Stimulated activated effector memory CD8-positive, alpha-beta T cell treated with anti-CD3 and anti-CD28 coated beads, Interleukin-12 subunit alpha, Interleukin-12 subunit beta, amount 100 ng/mL, for 72 hours (primary cell): Measurements from ENCODE around the gene MACROD2.

Experiments used
- ATAC-seq: fragments of 150-1000 bp; cut with Tn5 transposase; 2 replicates; pipeline ENCODE4 v1.10.0; 2021
- DNase-seq, 2 donors: peaks; one replicate each; pipeline ENCODE4 v3.0.0; 2021 to 2022; ENCODE audit warnings: low spot score in 2 of 2
- H3K27ac Mint-ChIP-seq: one replicate; pipeline ENCODE4 v1.8.0; 2022; ENCODE audit warnings: mild to moderate bottlenecking, mixed read lengths
- H3K36me3 Mint-ChIP-seq: one replicate; pipeline ENCODE4 v1.8.0; 2022; ENCODE audit warnings: mild to moderate bottlenecking, mixed read lengths
- H3K4me1 Mint-ChIP-seq: one replicate; pipeline ENCODE4 v1.8.0; 2022; ENCODE audit warnings: mixed read lengths
- H3K4me3 Mint-ChIP-seq: one replicate; pipeline ENCODE4 v1.8.0; 2022; ENCODE audit warnings: mild to moderate bottlenecking, mixed read lengths
- H3K9me3 Mint-ChIP-seq: one replicate; pipeline ENCODE4 v1.8.0; 2022; ENCODE audit warnings: mixed read lengths

The MACROD2 gene

DNA sequence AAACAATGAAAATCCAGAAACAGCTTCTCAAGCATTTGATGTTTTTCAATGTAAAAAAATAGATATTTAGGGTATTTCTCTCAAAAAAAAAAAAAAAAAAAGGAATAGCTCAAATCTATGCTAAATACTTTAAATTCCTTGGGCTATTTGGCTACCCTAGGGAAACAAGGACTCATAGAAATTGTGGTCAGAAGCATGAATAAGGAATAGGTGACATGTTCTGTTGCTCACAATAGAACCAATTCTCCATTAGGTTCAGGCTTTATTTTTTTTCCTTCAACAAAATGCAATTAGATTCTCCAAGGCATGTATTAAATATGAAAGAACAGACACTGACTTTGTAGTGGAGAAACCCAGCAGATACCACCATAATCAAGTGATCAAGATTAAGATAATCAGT is 1246.4 kb downstream of the MACROD2 start:
- peaks cover 7% of the 10 kb centered on the region for H3K9me3 Mint-ChIP-seq
- no peaks in the 10 kb centered on the region for H3K4me1 Mint-ChIP-seq
- no peaks in the 10 kb centered on the region for H3K36me3 Mint-ChIP-seq
- ATAC-seq (no peak), DNase-seq (no peak)
- no peak overlapping the region for H3K4me3 Mint-ChIP-seq
- H3K27ac Mint-ChIP-seq, result no peak overlapping the region

DNA sequence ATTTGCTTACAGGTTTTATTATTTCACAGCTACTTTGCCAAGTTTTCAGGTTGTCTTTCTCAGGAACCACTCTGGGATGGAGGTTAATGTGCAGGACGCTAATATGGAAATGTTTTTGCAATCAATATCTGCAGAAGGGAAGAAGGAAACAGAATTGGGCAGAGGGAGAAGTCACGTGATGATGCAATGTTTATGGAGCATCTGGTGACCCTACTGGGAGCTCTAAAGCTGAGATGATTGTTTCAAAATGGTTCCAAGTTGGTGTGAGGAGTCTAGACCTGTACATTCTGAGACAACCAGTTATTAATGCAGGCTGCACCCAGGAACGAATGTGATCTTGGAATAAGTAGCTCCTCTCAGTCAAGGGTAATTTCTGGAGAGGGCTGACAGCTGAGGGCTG is 1247.5 kb downstream of the MACROD2 start:
- DNase-seq (no peak), ATAC-seq (no peak)
- peaks cover 4% of the 10 kb centered on the region for H3K9me3 Mint-ChIP-seq
- H3K4me3 Mint-ChIP-seq, result no peak overlapping the region
- H3K27ac Mint-ChIP-seq, result no peak overlapping the region
- no peaks in the 10 kb centered on the region for H3K4me1 Mint-ChIP-seq
- no peaks in the 10 kb centered on the region for H3K36me3 Mint-ChIP-seq

DNA sequence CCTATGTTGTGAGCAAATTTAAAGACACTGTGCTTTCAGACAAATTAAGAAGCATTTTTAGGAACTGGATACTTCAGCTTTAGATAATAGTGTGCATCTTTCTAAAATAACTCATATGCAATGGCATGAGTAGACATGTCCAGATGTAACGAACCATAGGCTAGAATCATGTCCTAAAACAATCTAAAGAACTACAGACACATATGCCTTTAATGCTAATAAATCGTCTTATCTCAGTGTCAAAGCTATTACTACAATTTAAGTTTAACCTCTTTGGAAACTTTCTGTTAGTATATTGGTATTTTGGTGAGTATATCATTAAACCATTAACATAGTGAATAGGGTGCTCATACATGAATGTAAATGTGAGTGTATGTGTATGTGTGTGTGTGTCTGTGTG is 1250.6 kb downstream of the MACROD2 start:
- no peak overlapping the region for H3K27ac Mint-ChIP-seq
- no peak overlapping the region for H3K4me3 Mint-ChIP-seq
- no peaks in the 10 kb centered on the region for H3K36me3 Mint-ChIP-seq
- DNase-seq (no peak), ATAC-seq (no peak)
- no peaks in the 10 kb centered on the region for H3K4me1 Mint-ChIP-seq
- peaks cover 6% of the 10 kb centered on the region for H3K9me3 Mint-ChIP-seq

DNA sequence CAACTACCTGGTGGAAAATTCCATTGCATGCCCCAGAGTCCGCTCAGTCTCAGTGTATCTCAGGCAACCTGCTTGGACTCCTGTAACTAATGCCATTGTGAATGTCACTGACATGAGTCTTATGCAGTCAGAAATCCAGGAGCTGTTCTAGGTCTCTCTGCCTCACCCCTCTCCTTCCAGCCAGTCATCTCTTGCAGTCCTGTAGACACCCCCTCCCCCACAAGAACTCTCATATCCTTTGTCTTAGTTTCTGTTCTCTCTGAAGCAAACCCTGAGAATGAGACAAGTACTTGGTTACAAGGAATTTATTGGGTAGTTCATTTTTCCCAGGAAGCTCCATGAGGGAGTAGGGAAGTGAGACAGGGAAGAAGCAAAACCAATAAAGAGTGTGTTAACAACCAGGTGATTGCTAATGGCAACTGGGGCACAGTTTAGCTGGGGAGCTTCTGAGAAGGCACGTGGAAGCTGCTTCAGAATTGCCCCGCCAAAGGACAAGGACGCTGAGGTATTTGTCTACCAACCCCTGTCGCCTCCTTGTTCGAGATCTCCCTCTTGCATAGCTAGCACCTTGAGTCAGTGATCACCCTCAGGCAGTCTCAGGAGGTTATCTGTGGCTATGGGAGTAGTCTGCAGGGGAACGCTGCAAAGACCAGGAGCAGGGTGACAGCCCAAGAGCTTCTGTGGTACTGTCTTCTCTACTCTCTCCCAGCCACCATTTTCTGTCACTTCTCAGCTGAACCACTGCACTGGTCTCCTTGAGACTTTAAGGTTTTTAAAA is 1253.5 kb downstream of the MACROD2 start:
- no peaks in the 10 kb centered on the region for H3K4me1 Mint-ChIP-seq
- no peak overlapping the region for H3K27ac Mint-ChIP-seq
- no peaks in the 10 kb centered on the region for H3K36me3 Mint-ChIP-seq
- no peak for DNase-seq
- peaks cover 6% of the 10 kb centered on the region for H3K9me3 Mint-ChIP-seq
- H3K4me3 Mint-ChIP-seq, result no peak overlapping the region
- no peak for ATAC-seq

DNA sequence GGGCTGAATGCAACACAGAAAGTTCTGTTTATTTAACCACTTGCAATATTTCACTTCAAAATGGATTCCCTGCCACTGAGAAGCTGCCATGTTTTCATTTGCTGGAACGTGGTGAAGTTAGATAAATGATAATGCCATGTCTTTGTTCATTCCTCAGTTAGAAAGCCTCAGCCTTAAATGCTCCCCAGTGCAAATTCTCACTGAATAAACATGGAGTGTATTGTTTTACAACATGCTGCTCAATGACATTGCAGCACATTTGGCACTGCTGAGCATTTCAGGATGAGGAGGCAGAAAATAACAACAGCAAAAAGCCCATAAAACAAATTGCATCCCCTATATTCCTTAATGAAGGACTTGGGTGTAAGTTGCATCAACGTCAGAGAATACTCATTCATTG is 1255.9 kb downstream of the MACROD2 start:
- H3K4me1 Mint-ChIP-seq, result no peaks in the 10 kb centered on the region
- H3K27ac Mint-ChIP-seq, result no peak overlapping the region
- peaks cover 6% of the 10 kb centered on the region for H3K9me3 Mint-ChIP-seq
- no peak for ATAC-seq
- no peak overlapping the region for H3K4me3 Mint-ChIP-seq
- H3K36me3 Mint-ChIP-seq, result no peaks in the 10 kb centered on the region
- DNase-seq, result no peak

DNA sequence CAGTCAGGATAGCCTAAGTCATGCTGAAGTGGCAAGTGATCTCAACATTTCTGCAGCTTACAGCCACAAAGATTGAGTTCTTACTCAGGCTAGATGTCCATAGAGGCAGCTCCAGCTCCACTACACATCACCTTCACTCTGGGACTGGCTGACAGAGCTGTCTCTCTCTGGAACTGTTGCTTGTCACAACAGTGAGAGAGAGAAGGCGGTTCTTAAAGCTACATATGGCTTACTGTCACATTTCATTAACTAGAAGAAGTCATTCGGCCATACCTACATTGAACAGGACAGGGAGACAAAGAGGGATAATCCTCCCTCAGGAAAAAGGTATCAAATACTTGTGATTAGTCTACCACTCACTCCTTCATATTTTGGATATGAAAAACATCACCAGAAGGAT is 1257.0 kb downstream of the MACROD2 start:
- peaks cover 6% of the 10 kb centered on the region for H3K9me3 Mint-ChIP-seq
- DNase-seq, result no peak
- H3K36me3 Mint-ChIP-seq, result no peaks in the 10 kb centered on the region
- ATAC-seq, result no peak
- H3K27ac Mint-ChIP-seq, result no peak overlapping the region
- H3K4me3 Mint-ChIP-seq, result no peak overlapping the region
- H3K4me1 Mint-ChIP-seq, result no peaks in the 10 kb centered on the region

DNA sequence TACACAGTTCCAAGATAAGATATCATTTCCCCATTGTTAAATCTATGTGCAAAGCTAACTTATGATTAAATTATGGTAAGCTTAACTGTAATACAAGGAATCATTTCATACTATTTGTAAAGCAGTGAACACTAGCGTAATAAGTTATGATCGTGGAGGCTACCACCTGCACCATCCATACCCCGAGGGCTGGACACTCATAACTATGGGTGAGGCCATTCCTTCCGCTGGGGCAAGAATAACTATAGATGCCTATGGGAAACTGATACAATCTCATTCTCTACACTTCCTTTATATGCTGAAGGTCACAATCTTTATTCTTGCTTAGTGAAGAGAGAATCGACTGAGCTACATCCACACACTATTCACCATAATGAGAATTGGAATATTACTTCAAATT is 1258.1 kb downstream of the MACROD2 start:
- Mint-ChIP-seq H3K27ac (no peak overlapping the region), H3K4me1 (no peaks in the 10 kb centered on the region), H3K9me3 (peaks cover 2% of the 10 kb centered on the region), H3K36me3 (no peaks in the 10 kb centered on the region), H3K4me3 (no peak overlapping the region)
- DNase-seq (no peak), ATAC-seq (no peak)

DNA sequence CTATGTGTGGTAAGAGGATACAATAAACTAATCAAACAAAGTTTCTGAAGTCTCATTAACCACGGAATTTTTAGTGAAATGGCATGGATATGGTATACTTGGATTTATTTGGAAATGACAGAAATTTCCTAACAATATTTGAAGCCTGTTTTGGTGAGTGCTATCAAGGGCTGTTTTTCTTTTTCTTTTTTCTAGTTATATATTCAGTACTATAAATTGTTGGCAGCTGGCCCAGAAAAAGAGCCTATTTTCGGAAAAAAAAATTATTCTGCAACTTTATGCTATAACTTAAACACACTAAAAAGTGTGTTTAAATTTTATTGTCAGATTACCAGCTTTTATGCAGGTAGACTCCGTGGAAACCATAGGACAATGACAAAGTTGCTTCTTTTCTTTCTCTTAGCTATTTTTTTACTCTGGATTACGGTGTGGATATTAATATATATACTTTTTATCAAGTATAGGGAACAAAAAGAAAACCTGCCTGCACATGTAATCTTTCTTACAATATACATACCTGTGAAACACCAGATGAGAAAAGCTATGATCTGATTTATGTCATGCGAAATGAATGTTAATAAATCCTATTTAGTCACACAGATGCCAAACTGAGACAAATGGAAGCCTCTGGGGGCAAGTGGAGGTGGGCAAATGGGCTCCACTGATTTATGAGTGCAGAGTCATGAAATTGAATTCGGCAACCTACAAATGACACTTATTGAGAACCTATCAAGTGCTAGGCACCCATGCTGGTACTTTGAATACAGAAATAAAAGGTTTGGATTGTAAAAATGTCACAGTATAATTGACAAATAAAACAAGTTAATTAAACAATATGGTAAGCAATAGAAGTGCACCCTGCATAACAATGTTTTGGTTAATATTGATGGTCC is 1261.6 kb downstream of the MACROD2 start:
- no peak for ATAC-seq
- Mint-ChIP-seq H3K4me3 (no peak overlapping the region), H3K27ac (no peak overlapping the region), H3K4me1 (no peaks in the 10 kb centered on the region), H3K9me3 (peaks cover 7% of the 10 kb centered on the region), H3K36me3 (no peaks in the 10 kb centered on the region)
- no peak for DNase-seq

DNA sequence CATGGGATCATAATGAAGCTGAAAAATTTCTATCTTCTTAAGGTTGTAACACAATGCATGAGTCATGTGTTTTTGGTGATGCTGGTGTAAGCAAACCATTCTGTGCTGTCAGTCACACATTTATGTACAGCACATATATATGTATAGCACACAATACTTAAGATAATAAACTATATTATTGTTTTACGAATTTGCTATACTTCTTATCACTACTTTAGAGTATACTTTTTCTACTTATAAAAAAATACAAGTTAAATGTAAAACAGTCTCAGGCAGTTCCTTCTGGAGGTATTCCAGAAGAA is 1262.2 kb downstream of the MACROD2 start:
- ATAC-seq, result no peak
- no peak overlapping the region for H3K27ac Mint-ChIP-seq
- H3K36me3 Mint-ChIP-seq, result no peaks in the 10 kb centered on the region
- DNase-seq, result no peak
- peaks cover 9% of the 10 kb centered on the region for H3K9me3 Mint-ChIP-seq
- no peaks in the 10 kb centered on the region for H3K4me1 Mint-ChIP-seq
- H3K4me3 Mint-ChIP-seq, result no peak overlapping the region

DNA sequence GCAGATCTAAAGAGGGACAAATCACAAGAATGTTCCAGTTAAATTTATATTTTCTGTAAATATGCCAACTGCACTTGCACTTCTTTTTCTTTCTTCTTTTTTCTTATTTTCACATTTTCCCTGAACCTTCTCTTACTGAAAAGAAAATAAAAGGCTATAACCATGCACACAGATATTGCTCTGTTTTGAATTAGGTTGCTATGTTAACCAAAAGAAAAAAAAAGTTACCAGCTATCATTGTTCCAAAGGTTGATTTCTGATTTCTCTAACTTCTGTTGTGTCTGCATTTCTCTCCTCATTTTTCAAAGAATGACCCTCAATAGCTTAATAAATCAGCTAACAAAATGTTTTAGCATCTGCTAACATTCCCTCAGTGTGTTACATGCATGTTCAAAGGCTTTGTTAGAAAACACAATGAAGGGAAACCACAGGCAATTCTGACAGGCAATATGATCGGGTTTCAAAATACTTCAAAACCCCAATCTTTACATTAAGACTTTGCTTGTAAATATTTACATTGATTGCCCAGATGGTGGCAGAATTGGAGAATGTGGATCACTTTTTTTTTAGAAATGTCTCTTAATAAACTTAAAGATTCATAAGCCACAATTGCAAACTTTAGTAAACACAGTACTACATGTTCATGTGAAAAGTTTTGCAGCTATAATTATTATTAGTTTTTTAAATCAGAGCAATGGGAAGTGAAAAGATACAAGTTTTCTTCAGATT is 1270.4 kb downstream of the MACROD2 start:
- no peak overlapping the region for H3K27ac Mint-ChIP-seq
- no peak overlapping the region for H3K4me3 Mint-ChIP-seq
- no peak for DNase-seq
- ATAC-seq, result no peak
- no peaks in the 10 kb centered on the region for H3K36me3 Mint-ChIP-seq
- H3K9me3 Mint-ChIP-seq, result peaks cover 13% of the 10 kb centered on the region
- no peaks in the 10 kb centered on the region for H3K4me1 Mint-ChIP-seq

DNA sequence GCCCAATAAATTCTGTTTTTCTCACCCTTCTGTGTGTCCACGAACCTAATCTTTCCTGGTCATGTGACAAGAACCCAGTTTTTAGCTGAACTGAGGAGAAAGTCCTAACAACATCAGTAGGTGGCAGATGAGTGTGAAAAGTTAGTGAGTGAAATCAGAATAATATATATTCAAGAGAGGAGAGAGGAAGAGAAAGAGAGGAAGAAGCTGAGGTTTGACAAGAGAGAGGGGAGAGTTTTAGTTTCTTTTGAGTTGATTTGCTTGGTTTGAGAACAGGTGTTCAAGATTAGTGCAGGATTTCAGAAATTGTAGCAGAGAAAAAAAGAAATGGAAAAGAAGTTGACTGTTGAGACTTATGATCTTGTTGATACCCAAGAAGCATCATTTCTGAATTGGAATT is 1272.6 kb downstream of the MACROD2 start:
- peaks cover 13% of the 10 kb centered on the region for H3K9me3 Mint-ChIP-seq
- H3K27ac Mint-ChIP-seq, result no peak overlapping the region
- DNase-seq (no peak), ATAC-seq (no peak)
- H3K36me3 Mint-ChIP-seq, result no peaks in the 10 kb centered on the region
- no peak overlapping the region for H3K4me3 Mint-ChIP-seq
- no peaks in the 10 kb centered on the region for H3K4me1 Mint-ChIP-seq

DNA sequence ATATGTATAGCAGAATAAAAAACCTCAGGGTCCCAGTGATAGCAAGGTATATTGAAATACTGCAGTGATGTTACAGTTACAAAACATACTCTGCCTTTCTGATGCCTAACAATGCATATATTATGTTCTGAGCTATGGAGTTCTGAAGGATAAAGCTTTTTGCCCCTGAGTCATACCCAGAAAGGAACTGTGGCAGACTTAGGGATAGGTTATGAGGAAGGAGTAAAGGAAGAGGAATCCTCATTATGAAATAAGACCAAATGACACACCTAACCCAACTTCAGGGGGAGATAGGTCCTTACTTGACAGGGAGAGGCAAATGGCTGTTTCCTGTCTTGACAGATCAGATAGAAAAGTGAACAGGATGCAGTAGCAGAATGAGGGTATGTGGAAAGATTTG is 1282.7 kb downstream of the MACROD2 start:
- DNase-seq (no peak), ATAC-seq (no peak)
- no peak overlapping the region for H3K27ac Mint-ChIP-seq
- no peak overlapping the region for H3K4me3 Mint-ChIP-seq
- H3K36me3 Mint-ChIP-seq, result no peaks in the 10 kb centered on the region
- H3K9me3 Mint-ChIP-seq, result peaks cover 13% of the 10 kb centered on the region
- no peaks in the 10 kb centered on the region for H3K4me1 Mint-ChIP-seq

DNA sequence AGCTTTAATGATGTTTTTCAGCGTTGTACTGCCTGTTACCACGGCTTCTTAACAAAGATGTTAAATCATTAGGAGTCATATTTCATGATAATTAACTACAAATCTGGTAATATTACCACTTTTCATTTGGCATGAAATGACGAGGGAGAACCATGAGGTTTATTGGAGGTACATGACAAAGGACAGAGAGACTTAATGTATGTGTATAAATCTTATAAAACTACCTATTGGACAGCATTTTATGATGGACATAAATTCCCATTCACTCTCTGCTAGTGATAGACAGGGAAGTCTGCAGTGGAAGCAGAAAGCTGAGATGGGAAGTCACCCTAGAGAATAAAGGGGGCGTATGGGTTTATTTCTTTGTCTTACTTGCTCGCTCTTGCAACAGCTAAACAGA is 1292.0 kb downstream of the MACROD2 start:
- peaks cover 17% of the 10 kb centered on the region for H3K9me3 Mint-ChIP-seq
- no peak overlapping the region for H3K4me3 Mint-ChIP-seq
- no peaks in the 10 kb centered on the region for H3K36me3 Mint-ChIP-seq
- H3K4me1 Mint-ChIP-seq, result no peaks in the 10 kb centered on the region
- H3K27ac Mint-ChIP-seq, result no peak overlapping the region
- no peak for ATAC-seq
- DNase-seq, result no peak

DNA sequence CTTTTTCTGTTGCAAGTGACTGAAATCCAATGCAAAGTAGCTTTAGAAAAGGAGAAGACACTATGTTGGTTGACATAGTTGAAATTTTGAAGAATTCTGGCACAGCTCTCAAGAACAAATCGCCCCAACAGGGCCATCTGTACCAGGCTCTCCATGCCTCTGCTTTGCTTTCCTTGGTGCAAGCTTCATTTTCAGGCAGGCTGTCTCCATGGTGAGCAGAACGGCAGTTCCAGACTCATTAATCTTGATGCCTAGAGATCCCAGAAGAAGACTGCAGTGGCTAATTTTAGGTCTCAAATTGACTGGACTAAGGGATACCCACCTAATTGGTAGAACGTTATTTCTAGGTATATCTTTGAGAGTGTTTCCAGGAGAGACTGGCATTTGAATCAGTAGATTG is 1292.8 kb downstream of the MACROD2 start:
- Mint-ChIP-seq H3K9me3 (peaks cover 12% of the 10 kb centered on the region), H3K36me3 (no peaks in the 10 kb centered on the region), H3K4me3 (no peak overlapping the region), H3K4me1 (no peaks in the 10 kb centered on the region), H3K27ac (no peak overlapping the region)
- ATAC-seq, result no peak
- no peak for DNase-seq

DNA sequence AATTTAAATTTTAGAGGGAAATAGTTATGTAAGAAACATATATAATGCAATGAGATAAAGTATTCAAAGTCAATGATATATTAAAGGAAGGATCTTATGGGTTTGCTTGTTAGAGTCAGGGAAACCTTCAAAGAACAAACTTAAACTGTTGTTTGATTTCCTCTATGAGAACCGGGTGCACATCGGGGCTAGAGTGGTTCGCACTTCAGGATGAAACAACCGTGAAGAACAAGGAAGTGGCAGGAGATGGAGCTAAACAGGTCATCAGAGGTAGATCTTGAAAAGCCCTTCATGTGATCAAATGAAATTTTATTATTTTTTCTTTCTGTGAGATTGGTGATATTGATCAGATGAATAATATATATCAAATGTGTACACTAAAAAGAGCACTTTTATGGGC is 1294.0 kb downstream of the MACROD2 start:
- no peak overlapping the region for H3K4me3 Mint-ChIP-seq
- no peak overlapping the region for H3K27ac Mint-ChIP-seq
- ATAC-seq (no peak), DNase-seq (no peak)
- H3K4me1 Mint-ChIP-seq, result no peaks in the 10 kb centered on the region
- H3K9me3 Mint-ChIP-seq, result peaks cover 11% of the 10 kb centered on the region
- H3K36me3 Mint-ChIP-seq, result no peaks in the 10 kb centered on the region

DNA sequence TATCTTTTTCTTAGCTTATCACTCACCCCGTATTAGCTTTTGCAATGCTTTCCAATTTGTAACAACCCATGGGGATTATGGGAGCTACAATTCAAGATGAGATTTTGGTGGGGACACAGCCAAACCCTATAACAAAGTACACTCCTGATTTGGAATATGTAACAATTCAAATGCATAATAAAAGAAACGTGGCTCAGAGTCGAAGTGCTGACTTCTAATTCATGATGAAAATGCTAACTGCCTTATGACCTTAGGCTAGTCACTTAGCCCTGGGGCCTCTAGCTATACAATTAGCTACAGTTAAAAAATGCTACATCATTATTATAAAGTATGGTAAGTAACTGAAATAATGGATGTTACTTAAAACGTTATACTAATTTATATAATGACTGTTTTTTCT is 1297.1 kb downstream of the MACROD2 start:
- Mint-ChIP-seq H3K4me3 (no peak overlapping the region), H3K27ac (no peak overlapping the region), H3K9me3 (peaks cover 19% of the 10 kb centered on the region), H3K36me3 (no peaks in the 10 kb centered on the region), H3K4me1 (no peaks in the 10 kb centered on the region)
- ATAC-seq (no peak), DNase-seq (no peak)
